Measurements from ENCODE around the gene ZNF598. TPM values are rescaled to one million over a fixed set of nuclear protein-coding genes. Genes with fewer than 3 reads are reported as not detected.

Gene ZNF598
- polyA plus RNA-seq, 2 of the 4 experiments (the other 2 are of a cell fraction) = 17.7 to 33.8 TPM

- TF ChIP-seq, protein P1, sequence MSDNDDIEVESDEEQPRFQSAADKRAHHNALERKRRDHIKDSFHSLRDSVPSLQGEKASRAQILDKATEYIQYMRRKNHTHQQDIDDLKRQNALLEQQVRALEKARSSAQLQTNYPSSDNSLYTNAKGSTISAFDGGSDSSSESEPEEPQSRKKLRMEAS (IDR thresholded peaks at IDR 0.05) = no peak
- no peak for TF ChIP-seq RARB (CRISPR knock-in tag; IDR thresholded peaks at IDR 0.05)
- no peak for TF ChIP-seq CHD4 (IDR thresholded peaks at IDR 0.05; ENCODE audit: borderline replicate concordance)
- no peak for TF ChIP-seq HOXB13 (CRISPR knock-in tag; IDR thresholded peaks at IDR 0.05; ENCODE audit: low read depth)
- TF ChIP-seq, protein P2, sequence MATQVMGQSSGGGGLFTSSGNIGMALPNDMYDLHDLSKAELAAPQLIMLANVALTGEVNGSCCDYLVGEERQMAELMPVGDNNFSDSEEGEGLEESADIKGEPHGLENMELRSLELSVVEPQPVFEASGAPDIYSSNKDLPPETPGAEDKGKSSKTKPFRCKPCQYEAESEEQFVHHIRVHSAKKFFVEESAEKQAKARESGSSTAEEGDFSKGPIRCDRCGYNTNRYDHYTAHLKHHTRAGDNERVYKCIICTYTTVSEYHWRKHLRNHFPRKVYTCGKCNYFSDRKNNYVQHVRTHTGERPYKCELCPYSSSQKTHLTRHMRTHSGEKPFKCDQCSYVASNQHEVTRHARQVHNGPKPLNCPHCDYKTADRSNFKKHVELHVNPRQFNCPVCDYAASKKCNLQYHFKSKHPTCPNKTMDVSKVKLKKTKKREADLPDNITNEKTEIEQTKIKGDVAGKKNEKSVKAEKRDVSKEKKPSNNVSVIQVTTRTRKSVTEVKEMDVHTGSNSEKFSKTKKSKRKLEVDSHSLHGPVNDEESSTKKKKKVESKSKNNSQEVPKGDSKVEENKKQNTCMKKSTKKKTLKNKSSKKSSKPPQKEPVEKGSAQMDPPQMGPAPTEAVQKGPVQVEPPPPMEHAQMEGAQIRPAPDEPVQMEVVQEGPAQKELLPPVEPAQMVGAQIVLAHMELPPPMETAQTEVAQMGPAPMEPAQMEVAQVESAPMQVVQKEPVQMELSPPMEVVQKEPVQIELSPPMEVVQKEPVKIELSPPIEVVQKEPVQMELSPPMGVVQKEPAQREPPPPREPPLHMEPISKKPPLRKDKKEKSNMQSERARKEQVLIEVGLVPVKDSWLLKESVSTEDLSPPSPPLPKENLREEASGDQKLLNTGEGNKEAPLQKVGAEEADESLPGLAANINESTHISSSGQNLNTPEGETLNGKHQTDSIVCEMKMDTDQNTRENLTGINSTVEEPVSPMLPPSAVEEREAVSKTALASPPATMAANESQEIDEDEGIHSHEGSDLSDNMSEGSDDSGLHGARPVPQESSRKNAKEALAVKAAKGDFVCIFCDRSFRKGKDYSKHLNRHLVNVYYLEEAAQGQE (IDR thresholded peaks at IDR 0.05) = no peak
- TF ChIP-seq FOXS1 (CRISPR knock-in tag; IDR thresholded peaks at IDR 0.05) = no peak
These were observed 38.5 kb upstream of the ZNF598 start for GRCh38 chr16:2048116-2048543.

DNA sequence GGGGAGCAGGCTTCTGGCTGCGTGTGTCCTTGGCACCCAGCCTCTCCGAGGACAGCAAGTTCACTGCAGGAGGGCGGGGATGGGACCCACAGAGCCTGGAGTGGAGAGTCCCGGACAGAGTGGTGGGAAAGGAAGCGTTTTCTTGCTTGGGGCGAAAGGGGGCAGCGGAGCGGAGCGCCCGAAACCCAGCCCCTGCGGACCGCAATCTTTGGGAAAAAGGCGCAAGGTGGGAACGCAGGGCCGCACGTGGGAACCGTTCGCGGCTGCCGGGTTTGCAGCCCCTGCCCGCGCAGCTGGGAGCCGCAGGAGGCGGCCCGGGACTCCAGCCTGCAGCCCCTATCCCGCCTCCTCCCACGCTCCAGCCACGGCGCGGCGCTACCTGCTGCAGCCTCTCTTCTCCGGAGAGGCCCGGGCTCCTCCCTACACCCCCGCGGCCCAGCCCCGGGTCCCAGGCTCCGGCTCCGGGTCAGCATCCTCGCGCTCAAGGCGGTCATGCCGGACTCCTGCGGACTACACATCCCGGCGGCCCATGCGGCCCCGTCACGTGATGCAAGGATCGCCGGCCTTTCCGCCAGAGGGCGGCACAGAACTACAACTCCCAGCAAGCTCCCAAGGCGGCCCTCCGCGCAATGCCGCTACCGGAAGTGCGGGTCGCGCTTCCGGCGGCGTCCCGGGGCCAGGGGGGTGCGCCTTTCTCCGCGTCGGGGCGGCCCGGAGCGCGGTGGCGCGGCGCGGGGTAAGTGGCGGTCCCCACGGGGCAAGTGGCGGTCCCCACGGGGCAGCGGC lies 37.9 kb upstream of the ZNF598 start, which contains the start of the genes NTHL1 and TSC2:
TSS of gene NTHL1 (minus strand) at position 505 of the 786 bp plus-strand sequence. CDS start at position 494, 11 bp downstream.
TSS of gene TSC2 (plus strand) at position 656 of the 786 bp plus-strand sequence. CDS start 631 bp downstream, outside the sequence.
- DNase-seq (ENCODE audit: low read depth in 1 of 2, low spot score in 1 of 2) (peak; percentile 86 to 98), FAIRE-seq (no peak), ATAC-seq (peak; percentile 92 to 94)
- whole genome bisulfite sequencing (ENCODE audit: missing lambda C conversion rate) = under 1% methylated on average over 30 of the region's 81 CpGs
- Histone ChIP-seq H3K4me2 (peak within 1 kb of the TSS; percentile 98), H3K4me3 (peak within 1 kb of the TSS; percentile 68), H3K27ac (peak within 1 kb of the TSS; percentile 79 to 91), H3K4me1 (peaks cover 35% of the 10 kb centered on the region), H3K9me3 (no peaks in the 10 kb centered on the region)
- POLR2A ChIA-PET = interaction anchor here (0.7 to 2.1 kb wide), 9 partner anchors 8 to 108 kb away, joined by 3 to 15 read pairs (median 4); partner anchors contain the start of genes RPS2, TBL3 and TRAF7
- CTCF ChIA-PET = interaction anchor here (0.6 to 3.9 kb wide), 18 partner anchors 8 to 897 kb away, joined by 3 to 29 read pairs (median 4); no protein-coding TSS in a partner anchor
- TF ChIP-seq ZNF302 (CRISPR knock-in tag; IDR thresholded peaks at IDR 0.05) (no peak), KDM1A (IDR thresholded peaks at IDR 0.05; ENCODE audit: low read depth) (no peak), BHLHE40 (IDR thresholded peaks at IDR 0.05; ENCODE audit: low read depth, low read length) (no peak), SMC3 (IDR thresholded peaks at IDR 0.05) (0 out of 3 replicates have a peak, but pooled peaks have one; percentile 17), HEYL (CRISPR knock-in tag; IDR thresholded peaks at IDR 0.05) (no peak), ATOH8 (CRISPR knock-in tag; IDR thresholded peaks at IDR 0.05; ENCODE audit: low read depth) (no peak), CBX8 (IDR thresholded peaks at IDR 0.05) (no peak), EHMT2 (IDR thresholded peaks at IDR 0.05; ENCODE audit: low read depth) (no peak), FOSB (CRISPR knock-in tag; IDR thresholded peaks at IDR 0.05) (no peak), RCOR1 (IDR thresholded peaks at IDR 0.05; ENCODE audit: low read depth, low read length) (no peak), MYC (IDR thresholded peaks at IDR 0.05; ENCODE audit: borderline replicate concordance, low read length) (0 out of 2 replicates have a peak, but pooled peaks have one; percentile 45), HDAC2 (IDR thresholded peaks at IDR 0.05) (no peak), POLR2AphosphoS2 (conservative IDR thresholded peaks at IDR 0.05; ENCODE audit: low read length) (no peak), TP53 (CRISPR knock-in tag; IDR thresholded peaks at IDR 0.05) (no peak), CHD2 (IDR thresholded peaks at IDR 0.05; ENCODE audit: low read length, partially characterized antibody) (no peak), ESRRA (IDR thresholded peaks at IDR 0.05; ENCODE audit: borderline replicate concordance, low read length) (no peak), MAZ (IDR thresholded peaks at IDR 0.05; ENCODE audit: borderline replicate concordance, low read depth, low read length) (no peak), FOXS1 (CRISPR knock-in tag; IDR thresholded peaks at IDR 0.05) (no peak), CHD4 (IDR thresholded peaks at IDR 0.05; ENCODE audit: borderline replicate concordance) (no peak), HOXB5 (CRISPR knock-in tag; IDR thresholded peaks at IDR 0.05) (no peak; the same call in 1 of the 2 replicates), FOSL2 (IDR thresholded peaks at IDR 0.05) (no peak), FOSL2 (CRISPR knock-in tag; IDR thresholded peaks at IDR 0.05) (peak; percentile 53; the same call in 1 of the 2 replicates), HOXA7 (CRISPR knock-in tag; IDR thresholded peaks at IDR 0.05) (no peak), KDM5A (IDR thresholded peaks at IDR 0.05) (no peak; the same call in 1 of the 2 replicates), SREBF2 (IDR thresholded peaks at IDR 0.05) (no peak), ZC3H11A (IDR thresholded peaks at IDR 0.05) (no peak)
- TF ChIP-seq, protein P1 (IDR thresholded peaks at IDR 0.05) = peak; percentile 85
- TF ChIP-seq, protein P3, sequence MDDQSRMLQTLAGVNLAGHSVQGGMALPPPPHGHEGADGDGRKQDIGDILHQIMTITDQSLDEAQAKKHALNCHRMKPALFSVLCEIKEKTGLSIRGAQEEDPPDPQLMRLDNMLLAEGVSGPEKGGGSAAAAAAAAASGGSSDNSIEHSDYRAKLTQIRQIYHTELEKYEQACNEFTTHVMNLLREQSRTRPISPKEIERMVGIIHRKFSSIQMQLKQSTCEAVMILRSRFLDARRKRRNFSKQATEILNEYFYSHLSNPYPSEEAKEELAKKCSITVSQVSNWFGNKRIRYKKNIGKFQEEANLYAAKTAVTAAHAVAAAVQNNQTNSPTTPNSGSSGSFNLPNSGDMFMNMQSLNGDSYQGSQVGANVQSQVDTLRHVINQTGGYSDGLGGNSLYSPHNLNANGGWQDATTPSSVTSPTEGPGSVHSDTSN (IDR thresholded peaks at IDR 0.05) = no peak

More at GRCh38 chr16:2048116-2048543, 38.5 kb upstream of the ZNF598 start:
- no peak for FAIRE-seq
- peak; percentile 30 to 50; a peak in 5 of 6 replicates for ATAC-seq
- Histone ChIP-seq H3K4me2 (peak overlapping the region; percentile 98), H3K9me3 (no peaks in the 10 kb centered on the region), H3K4me1 (peaks cover 29% of the 10 kb centered on the region), H3K27ac (peak overlapping the region; percentile 73 to 91), H3K4me3 (peak overlapping the region; percentile 68)
- 1% methylated on average over 24 of the region's 30 CpGs for WGBS (ENCODE audit: missing lambda C conversion rate)
- CTCF ChIA-PET = interaction anchor here (0.8 to 3.9 kb wide), 9 partner anchors 9 to 125 kb away, joined by 3 to 29 read pairs (median 6); no protein-coding TSS in a partner anchor
- POLR2A ChIA-PET = interaction anchor here (0.7 to 2.1 kb wide), 8 partner anchors 8 to 107 kb away, joined by 3 to 15 read pairs (median 4); partner anchors contain the start of genes RPS2 and TRAF7
- no peak for DNase-seq (ENCODE audit: low read depth in 1 of 2, low spot score in 1 of 2)
